ENCODE measurements around the gene HPSE. TPM values are rescaled to one million over a fixed set of nuclear protein-coding genes. Genes with fewer than 3 reads are reported as not detected.

Gene HPSE
- total and polyA plus RNA-seq, 2 of the 8 experiments (the other 6 are each of a cell fraction or from before 2014, with no cell fraction given): 1.5 to 5.0 TPM

- no peak for TF ChIP-seq ZNF274 (IDR thresholded peaks at IDR 0.05; ENCODE audit: borderline replicate concordance, extremely low read depth, low read length)
- no peak for TF ChIP-seq ATF2 (IDR thresholded peaks at IDR 0.05; ENCODE audit: low read length)
- TF ChIP-seq JUND (IDR thresholded peaks at IDR 0.05; ENCODE audit: low read length): no peak
- no peak for TF ChIP-seq NRF1 (IDR thresholded peaks at IDR 0.05; ENCODE audit: low read depth, low read length)
These were observed 83.2 kb downstream of the HPSE start (continued) for GRCh38 chr4:83251447-83251830.
